Breast epithelium (tissue), 4 donors: ENCODE results near the gene CDR2. TPM values are rescaled to one million over a fixed set of nuclear protein-coding genes. Genes with fewer than 3 reads are reported as not detected.

ENCODE experiments used
- DNase-seq, 2 donors: peaks; one replicate each; pipeline ENCODE4 v3.0.0-alpha.2; 2019; ENCODE audit warnings: low spot score in 2 of 2
- H3K27ac ChIP-seq, 2 donors: fragments of 200-600 bp; sonication (generic) in 1 of 2; one replicate each; pipeline ENCODE4 v1.5.1; 2016 to 2019; ENCODE audit warnings: mild to moderate bottlenecking in 1 of 2
- H3K27me3 ChIP-seq, 2 donors: fragments of 200-600 bp; sonication (generic) in 1 of 2; one replicate each; pipeline versions ENCODE4 v1.5.1 to v1.6.0; 2017 to 2019; ENCODE audit warnings: control low read depth in 1 of 2, mild to moderate bottlenecking in 1 of 2
- H3K36me3 ChIP-seq: fragments of 200-600 bp; one replicate; pipeline ENCODE4 v1.5.1; 2019
- H3K4me1 ChIP-seq, 2 donors: fragments of 200-600 bp; sonication (generic); one replicate each; pipeline ENCODE4 v1.5.1; 2016 to 2019; ENCODE audit warnings: control low read depth in 1 of 2
- H3K4me3 ChIP-seq, 3 donors: fragments of 200-600 bp; sonication (generic); 1 replicate in 2 of 3; 2 replicates in 1 of 3; pipeline ENCODE4 v1.5.1; 2016 to 2019; ENCODE audit warnings: mild to moderate bottlenecking in 3 of 3, moderate library complexity in 2 of 3
- H3K9me3 ChIP-seq, 2 donors: fragments of 200-600 bp; sonication (generic) in 1 of 2; one replicate each; pipeline ENCODE4 v1.5.1; 2016 to 2019; ENCODE audit warnings: control low read depth in 1 of 2
- CTCF ChIP-seq, 3 donors: fragments of 450-650 bp; IDR thresholded peaks; one replicate each; pipeline ENCODE4 v1.5.1; 2016 to 2017; ENCODE audit warnings: antibody characterized with exemption in 3 of 3, mild to moderate bottlenecking in 3 of 3, moderate library complexity in 3 of 3
- POLR2A ChIP-seq: fragments of 450-650 bp; IDR thresholded peaks from one replicate; pipeline ENCODE4 v1.6.1; 2016; ENCODE audit warnings: antibody characterized with exemption, mild to moderate bottlenecking, moderate library complexity
- POLR2AphosphoS5 ChIP-seq, 3 donors: sonication (generic); formaldehyde crosslinking; IDR thresholded peaks; one replicate each; pipeline ENCODE4 v1.6.1; 2017; ENCODE audit warnings: antibody characterized with exemption in 3 of 3
- intact Hi-C: fragments of 100-400 bp; cut with DNase I; formaldehyde crosslinking; loops from one replicate; pipeline ENCODE4 v1.15.1; 2023; ENCODE audit warnings: low total_unique reads
- total RNA-seq, 3 donors: library from RNA; depleted of rRNA; stranded (reverse); fragments of >200 nt; gene quantifications; one replicate each; pipeline ENCODE4 v1.1.0, GENCODE V29; 2016

The CDR2 gene
- total RNA-seq, 3 donors from 2014 or later = 20.2 to 37.5 (median 26.9) TPM

- H3K36me3 ChIP-seq = no peaks in the 10 kb centered on the region
- intact Hi-C loops = no loop called here
- H3K27ac ChIP-seq = peak overlapping the region; percentile 48
- no peaks in the 10 kb centered on the region for H3K9me3 ChIP-seq
- no peaks in the 10 kb centered on the region for H3K27me3 ChIP-seq
- H3K4me3 ChIP-seq = peak overlapping the region in 2 of 3 donors; percentile 2 to 25
- no peak for TF ChIP-seq POLR2A
- no peak for TF ChIP-seq CTCF (IDR thresholded peaks at IDR 0.05)
- TF ChIP-seq POLR2AphosphoS5 (IDR thresholded peaks at IDR 0.05) = no peak
- DNase-seq = peak in 1 of 2 donors; percentile 62
- no peaks in the 10 kb centered on the region for H3K4me1 ChIP-seq
Observed at GRCh38 chr16:22314661-22315626, 59.5 kb downstream of the CDR2 start.

GRCh38 chr16:22313876-22314470, 60.4 kb downstream of the CDR2 start:
- H3K4me1 ChIP-seq = no peaks in the 10 kb centered on the region
- intact Hi-C loops = no loop called here
- no peak overlapping the region for H3K4me3 ChIP-seq
- H3K9me3 ChIP-seq = no peaks in the 10 kb centered on the region
- H3K36me3 ChIP-seq = no peaks in the 10 kb centered on the region
- no peaks in the 10 kb centered on the region for H3K27me3 ChIP-seq
- peak overlapping the region; percentile 48 for H3K27ac ChIP-seq
- DNase-seq = no peak
- TF ChIP-seq POLR2AphosphoS5 (IDR thresholded peaks at IDR 0.05) (no peak), CTCF (IDR thresholded peaks at IDR 0.05) (no peak), POLR2A (no peak)

GRCh38 chr16:22312897-22313781, 61.3 kb downstream of the CDR2 start:
- Histone ChIP-seq H3K27me3 (no peaks in the 10 kb centered on the region), H3K9me3 (no peaks in the 10 kb centered on the region), H3K4me1 (no peaks in the 10 kb centered on the region), H3K4me3 (no peak overlapping the region), H3K27ac (peak overlapping the region; percentile 12 to 48), H3K36me3 (no peaks in the 10 kb centered on the region)
- TF ChIP-seq POLR2A = no peak
- TF ChIP-seq CTCF (IDR thresholded peaks at IDR 0.05) = no peak
- TF ChIP-seq POLR2AphosphoS5 (IDR thresholded peaks at IDR 0.05) = no peak
- DNase-seq = no peak
- intact Hi-C loops = no loop called here

- TF ChIP-seq POLR2AphosphoS5 (IDR thresholded peaks at IDR 0.05) = no peak
- TF ChIP-seq POLR2A = no peak
- no peak for TF ChIP-seq CTCF (IDR thresholded peaks at IDR 0.05)
- no peaks in the 10 kb centered on the region for H3K9me3 ChIP-seq
- no peak overlapping the region for H3K27ac ChIP-seq
- no peaks in the 10 kb centered on the region for H3K27me3 ChIP-seq
- no peak for DNase-seq
- H3K36me3 ChIP-seq = no peaks in the 10 kb centered on the region
- no peak overlapping the region for H3K4me3 ChIP-seq
- H3K4me1 ChIP-seq = no peaks in the 10 kb centered on the region
- intact Hi-C loops = no loop called here
Observed at GRCh38 chr16:22311520-22311919, 62.9 kb downstream of the CDR2 start.
